Epithelial cell of esophagus (primary cell): Measurements from ENCODE around the gene SLCO2A1.

Source experiments
- DNase-seq: peaks from one replicate; pipeline ENCODE4 v3.0.0; 2010; ENCODE audit warnings: low read depth
- H3K4me3 ChIP-seq: 2 replicates; pipeline ENCODE4 v1.5.1; 2011; ENCODE audit warnings: mild to moderate bottlenecking, low read length, control low read depth
- TF ChIP-seq, protein P1 (sequence below): IDR thresholded peaks from 2 replicates; pipeline ENCODE4 v1.5.1; 2011; ENCODE audit warnings: low read depth, mild to moderate bottlenecking, low read length, control low read depth, inconsistent platforms; ENCODE audit not compliant: insufficient read depth; ENCODE audit errors: missing control alignments

SLCO2A1 gene

GRCh38 chr3:133999891-134000685 lies 29.6 kb downstream of the SLCO2A1 start:
- no peak for DNase-seq
- H3K4me3 ChIP-seq = no peak overlapping the region
- TF ChIP-seq, protein P1, sequence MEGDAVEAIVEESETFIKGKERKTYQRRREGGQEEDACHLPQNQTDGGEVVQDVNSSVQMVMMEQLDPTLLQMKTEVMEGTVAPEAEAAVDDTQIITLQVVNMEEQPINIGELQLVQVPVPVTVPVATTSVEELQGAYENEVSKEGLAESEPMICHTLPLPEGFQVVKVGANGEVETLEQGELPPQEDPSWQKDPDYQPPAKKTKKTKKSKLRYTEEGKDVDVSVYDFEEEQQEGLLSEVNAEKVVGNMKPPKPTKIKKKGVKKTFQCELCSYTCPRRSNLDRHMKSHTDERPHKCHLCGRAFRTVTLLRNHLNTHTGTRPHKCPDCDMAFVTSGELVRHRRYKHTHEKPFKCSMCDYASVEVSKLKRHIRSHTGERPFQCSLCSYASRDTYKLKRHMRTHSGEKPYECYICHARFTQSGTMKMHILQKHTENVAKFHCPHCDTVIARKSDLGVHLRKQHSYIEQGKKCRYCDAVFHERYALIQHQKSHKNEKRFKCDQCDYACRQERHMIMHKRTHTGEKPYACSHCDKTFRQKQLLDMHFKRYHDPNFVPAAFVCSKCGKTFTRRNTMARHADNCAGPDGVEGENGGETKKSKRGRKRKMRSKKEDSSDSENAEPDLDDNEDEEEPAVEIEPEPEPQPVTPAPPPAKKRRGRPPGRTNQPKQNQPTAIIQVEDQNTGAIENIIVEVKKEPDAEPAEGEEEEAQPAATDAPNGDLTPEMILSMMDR = no peak

GRCh38 chr3:133998691-133999241 lies 31.0 kb downstream of the SLCO2A1 start:
- DNase-seq = no peak
- TF ChIP-seq, protein P1 = no peak
- H3K4me3 ChIP-seq = no peak overlapping the region

- TF ChIP-seq, protein P1 = no peak
- H3K4me3 ChIP-seq = no peak overlapping the region
- no peak for DNase-seq
Measured at GRCh38 chr3:133997871-133998635, 31.7 kb downstream of the SLCO2A1 start.

DNA sequence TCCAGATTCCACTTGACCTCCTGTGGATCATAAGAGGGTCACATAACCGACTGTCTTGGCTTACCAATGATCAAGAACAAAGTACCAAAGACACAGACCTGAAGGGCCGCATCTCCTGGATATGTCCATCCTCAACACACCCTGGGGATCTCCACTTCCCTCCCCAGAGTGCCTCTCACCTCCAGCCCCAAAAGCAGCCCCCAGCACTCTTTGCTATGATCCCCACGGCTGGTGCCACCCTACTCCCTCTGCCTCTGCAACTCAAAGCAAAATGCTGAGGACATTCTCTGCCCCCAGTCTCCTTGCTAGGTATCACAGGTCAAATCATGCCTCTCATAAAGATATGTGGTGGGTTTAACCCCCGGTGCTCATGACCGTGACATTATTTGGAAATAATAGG lies 32.7 kb downstream of the SLCO2A1 start:
- no peak for DNase-seq
- no peak overlapping the region for H3K4me3 ChIP-seq
- TF ChIP-seq, protein P1 = no peak

DNA sequence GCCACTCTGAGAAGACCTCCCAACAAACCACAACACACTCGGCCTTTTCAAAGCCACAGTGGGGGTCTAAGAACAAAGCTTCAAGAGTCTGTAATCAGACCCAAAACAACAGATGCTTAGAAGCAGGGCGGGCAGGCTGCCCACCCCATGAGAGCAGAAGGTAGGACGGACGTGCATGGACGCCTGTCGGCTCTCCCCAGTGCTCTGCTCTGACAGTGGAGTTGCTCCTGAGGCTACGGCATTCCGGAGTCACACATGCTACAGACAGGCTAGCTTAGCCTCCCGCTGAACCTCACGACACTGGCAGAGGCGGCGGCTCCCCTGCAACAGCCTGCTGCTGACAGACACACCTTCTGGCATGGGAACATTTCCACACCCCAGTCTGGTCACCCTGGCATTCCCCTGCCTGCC lies 33.5 kb downstream of the SLCO2A1 start:
- TF ChIP-seq, protein P1 = no peak
- no peak overlapping the region for H3K4me3 ChIP-seq
- peak; percentile 34 for DNase-seq

GRCh38 chr3:133995264-133995663 lies 34.5 kb downstream of the SLCO2A1 start:
- TF ChIP-seq, protein P1 = no peak
- no peak for DNase-seq

More at GRCh38 chr3:133995264-133995663, 34.5 kb downstream of the SLCO2A1 start:
- H3K4me3 ChIP-seq = no peak overlapping the region
